Subcutaneous abdominal adipose tissue (tissue), 5 donors: ENCODE data around the gene KCNA5.

ENCODE experiments used
- H3K27ac ChIP-seq: one replicate; pipeline ENCODE4 v1.7.0; 2013; ENCODE audit warnings: low read depth, mild to moderate bottlenecking, inconsistent platforms, low read length, moderate library complexity
- H3K27me3 ChIP-seq, 5 donors: one replicate each; pipeline ENCODE4 v1.7.0; 2013; ENCODE audit warnings: low read length in 5 of 5, inconsistent platforms in 1 of 5; ENCODE audit not compliant: control insufficient read depth in 5 of 5, insufficient read depth in 4 of 5
- H3K36me3 ChIP-seq, 5 donors: one replicate each; pipeline ENCODE4 v1.7.0; 2013; ENCODE audit warnings: low read length in 5 of 5; ENCODE audit not compliant: control insufficient read depth in 5 of 5, insufficient read depth in 5 of 5
- H3K4me1 ChIP-seq, 5 donors: one replicate each; pipeline ENCODE4 v1.7.0; 2013; ENCODE audit warnings: low read length in 5 of 5, mild to moderate bottlenecking in 3 of 5, moderate library complexity in 1 of 5; ENCODE audit not compliant: control insufficient read depth in 5 of 5, insufficient read depth in 5 of 5
- H3K4me3 ChIP-seq, 5 donors: one replicate each; pipeline ENCODE4 v1.7.0; 2013; ENCODE audit warnings: low read length in 5 of 5, low read depth in 1 of 5
- H3K9ac ChIP-seq, 5 donors: one replicate each; pipeline ENCODE4 v1.7.0; 2013; ENCODE audit warnings: low read length in 5 of 5, mild to moderate bottlenecking in 4 of 5, moderate library complexity in 3 of 5
- H3K9me3 ChIP-seq, 5 donors: one replicate each; pipeline ENCODE4 v1.7.0; 2013; ENCODE audit warnings: low read length in 5 of 5; ENCODE audit not compliant: control insufficient read depth in 5 of 5
- donor health status: healthy.
- donor health status: healthy.
- donor health status: healthy.
- donor health status: healthy.
- donor health status: healthy.

The KCNA5 gene

DNA sequence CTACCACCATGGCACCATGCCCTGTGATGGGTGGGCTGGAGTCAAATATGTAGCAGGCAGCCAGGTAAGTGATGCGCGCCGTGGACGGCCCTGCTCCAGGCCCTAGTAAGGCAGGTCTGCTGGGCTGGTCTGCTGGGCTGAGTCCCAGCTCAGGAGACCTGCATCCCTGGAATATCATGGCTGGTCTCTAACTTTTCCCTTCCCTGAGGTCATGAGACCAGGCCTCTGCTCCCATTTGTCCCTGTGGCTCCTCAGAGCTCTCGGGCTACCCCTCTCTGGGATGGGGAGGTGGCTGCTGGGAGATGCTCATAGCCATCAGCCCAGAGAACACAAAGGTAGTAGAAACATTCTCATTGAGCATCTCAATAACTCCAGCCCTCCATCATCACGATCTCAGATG lies 19.8 kb upstream of the KCNA5 start:
- peaks cover 0 to 2% (median 0%) of the 10 kb centered on the region in 5 donors for H3K27me3 ChIP-seq
- H3K9ac ChIP-seq = no peak overlapping the region
- no peak overlapping the region for H3K4me3 ChIP-seq
- no peaks in the 10 kb centered on the region for H3K36me3 ChIP-seq
- H3K9me3 ChIP-seq = no peaks in the 10 kb centered on the region
- peaks cover 0 to 20% (median 0%) of the 10 kb centered on the region in 5 donors for H3K4me1 ChIP-seq
- no peak overlapping the region for H3K27ac ChIP-seq

- no peak overlapping the region for H3K27ac ChIP-seq
- H3K9ac ChIP-seq = no peak overlapping the region
- peaks cover 0 to 2% (median 0%) of the 10 kb centered on the region in 5 donors for H3K27me3 ChIP-seq
- no peak overlapping the region for H3K4me3 ChIP-seq
- no peaks in the 10 kb centered on the region for H3K9me3 ChIP-seq
- H3K36me3 ChIP-seq = no peaks in the 10 kb centered on the region
- peaks cover 0 to 20% (median 0%) of the 10 kb centered on the region in 5 donors for H3K4me1 ChIP-seq
Measured at GRCh38 chr12:5026342-5026938, 17.2 kb upstream of the KCNA5 start.

DNA sequence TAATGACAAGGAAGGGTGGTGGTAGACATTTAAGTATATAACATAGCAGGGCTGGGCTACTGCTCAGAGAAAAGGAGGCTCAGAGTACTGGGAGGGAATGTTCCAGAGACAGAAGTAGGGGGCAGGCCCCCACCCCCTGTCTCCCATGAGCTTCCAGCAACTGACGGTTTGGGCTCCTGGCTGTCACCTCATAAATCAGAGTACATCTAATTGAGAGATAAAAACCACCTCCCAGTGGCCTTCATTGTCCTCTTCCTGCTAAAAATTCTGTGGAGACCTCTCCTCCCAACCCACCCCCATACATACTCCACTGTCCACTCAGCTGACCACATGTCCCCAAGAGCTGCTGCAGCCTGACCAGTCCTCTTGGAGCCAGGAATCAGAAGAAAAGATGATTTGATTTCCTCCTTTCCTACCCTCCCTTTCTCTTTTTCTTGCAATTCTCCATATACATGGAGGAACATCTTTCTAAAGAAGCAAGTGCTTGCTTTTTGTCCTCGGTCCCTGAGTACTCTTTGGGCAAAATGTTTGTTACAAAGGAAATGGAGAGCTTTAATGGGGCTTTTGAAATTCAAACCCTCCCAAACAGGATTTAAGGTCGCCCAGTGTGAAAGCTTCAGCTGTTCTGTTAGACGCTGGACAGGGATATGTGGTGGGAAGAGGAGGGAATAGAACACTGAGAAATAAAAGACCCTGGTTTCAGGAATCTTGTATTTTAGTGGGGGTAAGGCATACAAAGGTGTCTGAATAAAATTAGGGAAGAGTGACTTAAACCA lies 16.4 kb upstream of the KCNA5 start:
- H3K36me3 ChIP-seq = no peaks in the 10 kb centered on the region
- no peaks in the 10 kb centered on the region for H3K9me3 ChIP-seq
- H3K4me3 ChIP-seq = no peak overlapping the region
- peaks cover 0 to 2% (median 0%) of the 10 kb centered on the region in 5 donors for H3K27me3 ChIP-seq
- no peak overlapping the region for H3K9ac ChIP-seq
- no peak overlapping the region for H3K27ac ChIP-seq
- H3K4me1 ChIP-seq = peaks cover 0 to 20% (median 0%) of the 10 kb centered on the region in 5 donors

DNA sequence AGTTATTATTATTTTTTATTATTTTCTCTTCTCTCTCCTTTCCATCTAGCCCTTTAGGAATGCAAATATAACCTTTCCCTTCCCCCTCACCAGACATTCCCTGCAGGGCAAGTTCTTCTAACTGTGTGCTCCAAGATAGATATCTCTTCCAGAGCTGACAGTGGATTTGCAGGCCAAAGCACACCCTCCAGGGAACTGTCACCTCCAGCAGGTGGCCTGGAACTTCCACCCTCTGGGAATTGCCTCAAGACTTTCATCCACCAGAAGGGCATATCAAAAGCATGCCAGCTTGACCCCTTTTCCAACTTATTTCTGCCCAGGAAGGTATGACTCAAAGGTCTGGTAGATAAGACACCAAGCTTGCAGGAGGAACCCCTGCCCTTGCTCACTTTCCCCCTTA lies 13.6 kb upstream of the KCNA5 start:
- H3K9ac ChIP-seq = no peak overlapping the region
- H3K27ac ChIP-seq = no peak overlapping the region
- no peaks in the 10 kb centered on the region for H3K27me3 ChIP-seq
- no peaks in the 10 kb centered on the region for H3K36me3 ChIP-seq
- no peaks in the 10 kb centered on the region for H3K9me3 ChIP-seq
- peaks cover 0 to 33% (median 0%) of the 10 kb centered on the region in 5 donors for H3K4me1 ChIP-seq
- no peak overlapping the region for H3K4me3 ChIP-seq

DNA sequence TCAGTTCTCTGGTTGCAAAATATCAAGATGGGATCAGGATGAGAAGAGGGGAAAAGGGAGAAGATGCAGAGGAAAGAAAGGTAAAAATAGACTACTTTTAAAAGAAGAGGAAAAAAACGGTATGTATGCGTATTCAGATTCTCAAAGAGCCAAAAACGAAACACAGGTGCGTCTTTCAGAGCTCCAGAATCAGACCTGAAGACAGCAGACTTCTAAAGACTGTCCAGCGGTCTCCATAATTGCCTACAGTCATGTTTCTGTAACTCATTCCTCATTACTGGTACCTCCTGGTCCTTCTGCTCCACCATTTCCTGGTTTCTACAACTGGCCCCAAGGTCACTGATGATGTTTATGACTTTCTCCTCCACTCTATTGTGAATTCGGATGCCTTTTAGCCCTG lies 12.4 kb upstream of the KCNA5 start:
- H3K27me3 ChIP-seq = no peaks in the 10 kb centered on the region
- peaks cover 0 to 23% (median 0%) of the 10 kb centered on the region in 5 donors for H3K4me1 ChIP-seq
- no peak overlapping the region for H3K4me3 ChIP-seq
- H3K9me3 ChIP-seq = no peaks in the 10 kb centered on the region
- no peak overlapping the region for H3K9ac ChIP-seq
- no peaks in the 10 kb centered on the region for H3K36me3 ChIP-seq
- no peak overlapping the region for H3K27ac ChIP-seq

- Histone ChIP-seq H3K4me3 (no peak overlapping the region), H3K36me3 (no peaks in the 10 kb centered on the region), H3K9me3 (no peaks in the 10 kb centered on the region), H3K4me1 (peaks cover 0 to 16% (median 0%) of the 10 kb centered on the region in 5 donors), H3K27ac (no peak overlapping the region), H3K27me3 (no peaks in the 10 kb centered on the region), H3K9ac (no peak overlapping the region)
Measured at GRCh38 chr12:5031958-5032357, 11.7 kb upstream of the KCNA5 start.

GRCh38 chr12:5032821-5033220 lies 10.9 kb upstream of the KCNA5 start:
- peaks cover 0 to 13% (median 0%) of the 10 kb centered on the region in 5 donors for H3K4me1 ChIP-seq
- no peaks in the 10 kb centered on the region for H3K27me3 ChIP-seq
- no peak overlapping the region for H3K27ac ChIP-seq
- no peaks in the 10 kb centered on the region for H3K36me3 ChIP-seq
- no peaks in the 10 kb centered on the region for H3K9me3 ChIP-seq
- no peak overlapping the region for H3K4me3 ChIP-seq
- H3K9ac ChIP-seq = no peak overlapping the region

GRCh38 chr12:5033883-5034282 lies 9.8 kb upstream of the KCNA5 start:
- Histone ChIP-seq H3K27ac (no peak overlapping the region), H3K9me3 (no peaks in the 10 kb centered on the region), H3K9ac (no peak overlapping the region), H3K4me3 (no peak overlapping the region), H3K36me3 (no peaks in the 10 kb centered on the region), H3K27me3 (no peaks in the 10 kb centered on the region), H3K4me1 (peaks cover 0 to 20% (median 0%) of the 10 kb centered on the region in 5 donors)

DNA sequence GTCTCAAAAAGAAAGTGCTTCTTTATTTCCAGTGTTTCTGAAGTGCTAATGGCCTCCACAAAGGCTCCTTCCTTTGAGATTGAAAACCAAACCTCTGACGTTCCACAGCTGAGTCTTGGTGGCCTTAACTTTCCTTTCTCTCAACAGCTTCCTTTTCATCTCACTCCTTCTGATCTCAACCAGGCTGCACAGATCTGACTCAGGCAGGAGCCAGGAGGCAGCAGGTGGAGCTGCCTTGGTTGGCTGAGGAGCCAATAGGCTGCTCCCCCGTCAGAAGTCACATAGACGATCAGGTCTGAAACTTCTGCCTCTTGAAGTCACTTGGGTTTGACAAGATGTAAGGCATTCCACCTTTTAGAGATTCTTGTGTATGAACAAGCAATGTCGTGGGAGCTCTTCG lies 9.1 kb upstream of the KCNA5 start:
- peaks cover 0 to 3% (median 0%) of the 10 kb centered on the region in 5 donors for H3K27me3 ChIP-seq
- peaks cover 0 to 27% (median 0%) of the 10 kb centered on the region in 5 donors for H3K4me1 ChIP-seq
- no peak overlapping the region for H3K27ac ChIP-seq
- H3K36me3 ChIP-seq = no peaks in the 10 kb centered on the region
- no peak overlapping the region for H3K9ac ChIP-seq
- H3K4me3 ChIP-seq = no peak overlapping the region
- no peaks in the 10 kb centered on the region for H3K9me3 ChIP-seq

DNA sequence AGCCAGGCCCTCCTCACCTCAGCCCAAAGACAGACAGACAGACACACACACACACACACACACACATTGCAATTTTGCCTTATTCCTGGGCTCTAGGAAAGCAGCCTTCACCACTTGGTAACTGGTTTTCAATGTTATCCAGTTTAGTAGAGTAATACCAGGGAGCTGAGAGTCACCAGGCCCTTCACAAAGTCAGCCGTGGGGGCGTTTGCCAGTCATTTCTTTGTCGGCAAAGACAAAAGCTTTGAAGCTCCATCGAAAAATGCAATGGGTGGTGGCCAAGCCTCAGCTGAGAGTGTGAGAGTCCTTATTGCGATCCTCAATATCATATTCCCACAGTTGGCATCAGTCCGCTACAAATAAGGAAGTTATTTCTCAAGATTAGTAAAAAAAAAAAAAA lies 8.1 kb upstream of the KCNA5 start:
- H3K4me3 ChIP-seq = no peak overlapping the region
- H3K36me3 ChIP-seq = no peaks in the 10 kb centered on the region
- H3K27me3 ChIP-seq = peaks cover 0 to 3% (median 0%) of the 10 kb centered on the region in 5 donors
- H3K4me1 ChIP-seq = peaks cover 0 to 32% (median 0%) of the 10 kb centered on the region in 5 donors
- no peaks in the 10 kb centered on the region for H3K9me3 ChIP-seq
- H3K9ac ChIP-seq = no peak overlapping the region
- H3K27ac ChIP-seq = no peak overlapping the region
